ENCODE measurements around the gene STPG4.

- TF ChIP-seq TAF1 (IDR thresholded peaks at IDR 0.05; ENCODE audit: borderline replicate concordance, low read depth, low read length) (no peak), POLR2A (IDR thresholded peaks at IDR 0.05; ENCODE audit: low read depth, low read length) (0 out of 2 replicates have a peak, but pooled peaks have one; percentile 27), POLR2AphosphoS5 (IDR thresholded peaks at IDR 0.05; ENCODE audit: low read depth, low read length) (peak; percentile 59)
These were observed 17.2 kb upstream of the STPG4 start for GRCh38 chr2:47172156-47172921.
